H9 (cell line): ENCODE measurements around the gene KCNJ1. TPM values are rescaled to one million over a fixed set of nuclear protein-coding genes. Genes with fewer than 3 reads are reported as not detected.

ENCODE experiments used
- DNase-seq: peaks from one replicate; pipeline ENCODE4 v3.0.0-alpha.2; 2017
- H2AFZ ChIP-seq: one replicate; pipeline ENCODE4 v1.6.1; 2013; ENCODE audit warnings: mild to moderate bottlenecking, low read length, control low read depth, moderate library complexity
- H2AK5ac ChIP-seq: 2 replicates; pipeline ENCODE4 v1.6.1; 2013; ENCODE audit warnings: low read length, control low read depth, mixed read lengths; ENCODE audit not compliant: insufficient read length
- H2BK120ac ChIP-seq: one replicate; pipeline ENCODE4 v1.6.1; 2013; ENCODE audit warnings: low read depth, mild to moderate bottlenecking, low read length, control low read depth, inconsistent platforms; ENCODE audit not compliant: poor library complexity, severe bottlenecking
- H2BK12ac ChIP-seq: 2 replicates; pipeline ENCODE4 v1.6.1; 2013; ENCODE audit warnings: low read length, control low read depth, mixed read lengths, low read depth; ENCODE audit not compliant: insufficient read length
- H2BK15ac ChIP-seq: 2 replicates; pipeline ENCODE4 v1.6.1; 2013; ENCODE audit warnings: low read depth, low read length, control low read depth
- H2BK20ac ChIP-seq: one replicate; pipeline ENCODE4 v1.6.1; 2013; ENCODE audit warnings: low read depth, mild to moderate bottlenecking, low read length, control low read depth, inconsistent platforms; ENCODE audit not compliant: poor library complexity, severe bottlenecking
- H2BK5ac ChIP-seq: 2 replicates; pipeline ENCODE4 v1.6.1; 2013; ENCODE audit warnings: low read length, control low read depth, mixed read lengths; ENCODE audit not compliant: insufficient read length
- H3K14ac ChIP-seq: 2 replicates; pipeline ENCODE4 v1.6.1; 2013; ENCODE audit warnings: low read length, control low read depth; ENCODE audit not compliant: insufficient read depth
- H3K18ac ChIP-seq: 2 replicates; pipeline ENCODE4 v1.6.1; 2013; ENCODE audit warnings: low read depth, mild to moderate bottlenecking, mixed read lengths, low read length, control low read depth; ENCODE audit not compliant: insufficient read length
- H3K23ac ChIP-seq: 2 replicates; pipeline ENCODE4 v1.6.1; 2013; ENCODE audit warnings: low read length, control low read depth, mixed read lengths, low read depth; ENCODE audit not compliant: insufficient read length
- H3K23me2 ChIP-seq: 2 replicates; pipeline ENCODE4 v1.6.1; 2013; ENCODE audit warnings: low read depth, mild to moderate bottlenecking, mixed read lengths, low read length, control low read depth; ENCODE audit not compliant: insufficient read length, poor library complexity, severe bottlenecking
- H3K27ac ChIP-seq: 2 replicates; pipeline ENCODE4 v1.5.1; 2013; ENCODE audit warnings: low read length, control low read depth, mixed read lengths, low read depth; ENCODE audit not compliant: insufficient read length
- H3K27me3 ChIP-seq: 2 replicates; pipeline ENCODE4 v1.6.1; 2013; ENCODE audit warnings: low read length, control low read depth, inconsistent platforms; ENCODE audit not compliant: insufficient read depth
- H3K4ac ChIP-seq: 2 replicates; pipeline ENCODE4 v1.6.1; 2013; ENCODE audit warnings: low read depth, mild to moderate bottlenecking, control low read depth, inconsistent platforms, low read length, moderate library complexity
- H3K4me1 ChIP-seq: 2 replicates; pipeline ENCODE4 v1.6.1; 2013; ENCODE audit warnings: low read length, control low read depth, inconsistent platforms; ENCODE audit not compliant: insufficient read depth
- H3K4me2 ChIP-seq: 2 replicates; pipeline ENCODE4 v1.6.1; 2013; ENCODE audit warnings: low read length, control low read depth, mixed read lengths; ENCODE audit not compliant: insufficient read length, insufficient read depth
- H3K56ac ChIP-seq: 2 replicates; pipeline ENCODE4 v1.6.1; 2013; ENCODE audit warnings: low read depth, mild to moderate bottlenecking, mixed read lengths, low read length, control low read depth; ENCODE audit not compliant: insufficient read length
- H3K79me1 ChIP-seq: 2 replicates; pipeline ENCODE4 v1.6.1; 2013; ENCODE audit warnings: low read depth, mild to moderate bottlenecking, moderate library complexity, low read length, control low read depth, inconsistent platforms; ENCODE audit not compliant: insufficient read depth, poor library complexity, severe bottlenecking
- H3K79me2 ChIP-seq: 2 replicates; pipeline ENCODE4 v1.6.1; 2013; ENCODE audit warnings: low read length, control low read depth, inconsistent platforms; ENCODE audit not compliant: insufficient read depth
- H3K9ac ChIP-seq: 2 replicates; pipeline ENCODE4 v1.6.1; 2013; ENCODE audit warnings: low read length, control low read depth, mixed read lengths; ENCODE audit not compliant: insufficient read length; ENCODE audit errors: extremely low read depth
- H3K9me3 ChIP-seq: one replicate; pipeline ENCODE4 v1.6.1; 2013; ENCODE audit warnings: low read depth, low read length, inconsistent platforms; ENCODE audit not compliant: control insufficient read depth
- H3T11ph ChIP-seq: one replicate; pipeline ENCODE4 v1.6.1; 2013; ENCODE audit warnings: mild to moderate bottlenecking, low read length, control low read depth, inconsistent platforms
- H4K20me1 ChIP-seq: one replicate; pipeline ENCODE4 v1.6.1; 2013; ENCODE audit not compliant: control insufficient read depth, insufficient read length, insufficient read depth
- H4K5ac ChIP-seq: 2 replicates; pipeline ENCODE4 v1.6.1; 2013; ENCODE audit warnings: low read depth, mild to moderate bottlenecking, mixed read lengths, low read length, control low read depth; ENCODE audit not compliant: insufficient read length
- H4K8ac ChIP-seq: replicated peaks from 2 replicates; pipeline ENCODE4 v1.6.1; 2013; ENCODE audit warnings: low read length, control low read depth, mixed read lengths, low read depth; ENCODE audit not compliant: insufficient read length
- H4K91ac ChIP-seq: 2 replicates; pipeline ENCODE4 v1.6.1; 2013; ENCODE audit warnings: low read depth, mild to moderate bottlenecking, moderate library complexity, mixed read lengths, low read length, control low read depth; ENCODE audit not compliant: insufficient read length
- H3K27ac Mint-ChIP-seq, 3 experiments: 2 replicates in 2 of 3; 3 replicates in 1 of 3; pipeline ENCODE4 v1.8.0; 2020 to 2021; ENCODE audit warnings: mixed read lengths in 3 of 3, mild to moderate bottlenecking in 1 of 3, moderate library complexity in 1 of 3
- H3K27me3 Mint-ChIP-seq: 2 replicates; pipeline ENCODE4 v1.8.0; 2021; ENCODE audit warnings: low read depth, mild to moderate bottlenecking, moderate library complexity, mixed read lengths
- H3K36me3 Mint-ChIP-seq, 3 experiments: 2 replicates in 2 of 3; 3 replicates in 1 of 3; pipeline ENCODE4 v1.8.0; 2020 to 2021; ENCODE audit warnings: low read depth in 3 of 3, mixed read lengths in 3 of 3; ENCODE audit not compliant: insufficient read depth in 1 of 3
- H3K4me1 Mint-ChIP-seq, 2 experiments: 2 replicates each; pipeline ENCODE4 v1.8.0; 2020; ENCODE audit warnings: mixed read lengths in 2 of 2
- H3K4me3 Mint-ChIP-seq, 2 experiments: 2 replicates in 1 of 2; 3 replicates in 1 of 2; pipeline ENCODE4 v1.8.0; 2020 to 2021; ENCODE audit warnings: mild to moderate bottlenecking in 2 of 2, mixed read lengths in 2 of 2, moderate library complexity in 1 of 2
- H3K9me3 Mint-ChIP-seq, 2 experiments: 2 replicates in 1 of 2; 3 replicates in 1 of 2; pipeline ENCODE4 v1.8.0; 2020; ENCODE audit warnings: mild to moderate bottlenecking in 2 of 2, mixed read lengths in 2 of 2, moderate library complexity in 1 of 2
- WGBS: extraction: QIAGEN DNeasy Blood & Tissue Kit; methylation state at CpG from one replicate; pipeline ENCODE4 v1.1.7; 2013; ENCODE audit warnings: missing lambda C conversion rate, low lambda C conversion rate, mixed read lengths; ENCODE audit not compliant: insufficient read length; ENCODE audit errors: extremely low coverage; 5-methylcytosine and 5-hydroxymethylcytosine counted together
- total RNA-seq: library from RNA; stranded (reverse); gene quantifications from 2 replicates; pipeline ENCODE4 v1.2.1, GENCODE V29; 2021
- TF ChIP-seq, protein P1 (sequence below): fragments of 200-600 bp; sonication (generic); conservative IDR thresholded peaks from 3 replicates; pipeline ENCODE4 v1.8.0; 2021; ENCODE audit warnings: antibody characterized with exemption, mild to moderate bottlenecking

The KCNJ1 gene
- total RNA-seq, 1 experiment from 2014 or later, result not detected

DNA sequence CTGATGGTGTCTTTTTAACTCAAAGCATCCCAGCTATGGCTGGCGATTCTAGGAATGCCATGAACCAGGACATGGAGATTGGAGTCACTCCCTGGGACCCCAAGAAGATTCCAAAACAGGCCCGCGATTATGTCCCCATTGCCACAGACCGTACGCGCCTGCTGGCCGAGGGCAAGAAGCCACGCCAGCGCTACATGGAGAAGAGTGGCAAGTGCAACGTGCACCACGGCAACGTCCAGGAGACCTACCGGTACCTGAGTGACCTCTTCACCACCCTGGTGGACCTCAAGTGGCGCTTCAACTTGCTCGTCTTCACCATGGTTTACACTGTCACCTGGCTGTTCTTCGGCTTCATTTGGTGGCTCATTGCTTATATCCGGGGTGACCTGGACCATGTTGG is 44.1 kb upstream of the KCNJ1 start:
- H3K27me3 ChIP-seq, result peaks cover 9% of the 10 kb centered on the region; the same call in 1 of the 2 replicates
- H2BK15ac ChIP-seq, result no peak overlapping the region
- H3K23ac ChIP-seq, result no peak overlapping the region
- no peak overlapping the region for H2AFZ ChIP-seq
- no peak overlapping the region for H3K4me2 ChIP-seq
- Mint-ChIP-seq H3K36me3 (0 out of 7 replicates have a peak, but pooled peaks cover 0 to 4% (median 0%) of the 10 kb centered on the region in 3 experiments), H3K27ac (no peak overlapping the region), H3K9me3 (peaks cover under 1 to 7% of the 10 kb centered on the region in 2 experiments; a peak in 4 of 5 replicates), H3K4me1 (peaks cover 0 to under 1% of the 10 kb centered on the region in 2 experiments; a peak in 1 of 4 replicates), H3K4me3 (no peak overlapping the region), H3K27me3 (peaks cover 80% of the 10 kb centered on the region)
- no peak overlapping the region for H3K9ac ChIP-seq
- H3K9me3 ChIP-seq, result no peaks in the 10 kb centered on the region
- H2AK5ac ChIP-seq, result no peak overlapping the region
- no peak overlapping the region for H4K91ac ChIP-seq
- no CpG with 5 or more reads among the region's 17 CpGs for WGBS
- no peaks in the 10 kb centered on the region for H3K79me1 ChIP-seq
- H3K18ac ChIP-seq, result no peak overlapping the region
- no peak overlapping the region for H3T11ph ChIP-seq
- H3K27ac ChIP-seq, result no peak overlapping the region
- H3K4me1 ChIP-seq, result no peaks in the 10 kb centered on the region
- no peak overlapping the region for H2BK12ac ChIP-seq
- H3K79me2 ChIP-seq, result no peaks in the 10 kb centered on the region
- TF ChIP-seq, protein P1, sequence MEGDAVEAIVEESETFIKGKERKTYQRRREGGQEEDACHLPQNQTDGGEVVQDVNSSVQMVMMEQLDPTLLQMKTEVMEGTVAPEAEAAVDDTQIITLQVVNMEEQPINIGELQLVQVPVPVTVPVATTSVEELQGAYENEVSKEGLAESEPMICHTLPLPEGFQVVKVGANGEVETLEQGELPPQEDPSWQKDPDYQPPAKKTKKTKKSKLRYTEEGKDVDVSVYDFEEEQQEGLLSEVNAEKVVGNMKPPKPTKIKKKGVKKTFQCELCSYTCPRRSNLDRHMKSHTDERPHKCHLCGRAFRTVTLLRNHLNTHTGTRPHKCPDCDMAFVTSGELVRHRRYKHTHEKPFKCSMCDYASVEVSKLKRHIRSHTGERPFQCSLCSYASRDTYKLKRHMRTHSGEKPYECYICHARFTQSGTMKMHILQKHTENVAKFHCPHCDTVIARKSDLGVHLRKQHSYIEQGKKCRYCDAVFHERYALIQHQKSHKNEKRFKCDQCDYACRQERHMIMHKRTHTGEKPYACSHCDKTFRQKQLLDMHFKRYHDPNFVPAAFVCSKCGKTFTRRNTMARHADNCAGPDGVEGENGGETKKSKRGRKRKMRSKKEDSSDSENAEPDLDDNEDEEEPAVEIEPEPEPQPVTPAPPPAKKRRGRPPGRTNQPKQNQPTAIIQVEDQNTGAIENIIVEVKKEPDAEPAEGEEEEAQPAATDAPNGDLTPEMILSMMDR, result no peak
- no peak overlapping the region for H4K5ac ChIP-seq
- H3K23me2 ChIP-seq, result no peaks in the 10 kb centered on the region
- no peak overlapping the region for H3K56ac ChIP-seq
- H2BK120ac ChIP-seq, result no peak overlapping the region
- H4K8ac ChIP-seq, result no peak overlapping the region
- H4K20me1 ChIP-seq, result no peaks in the 10 kb centered on the region
- H2BK20ac ChIP-seq, result no peak overlapping the region
- H3K4ac ChIP-seq, result no peak overlapping the region
- H2BK5ac ChIP-seq, result no peak overlapping the region
- no peak for DNase-seq
- no peak overlapping the region for H3K14ac ChIP-seq
